ENCODE data around the gene RERE.

RERE gene

GRCh38 chr1:8337776-8338525 is 479.5 kb downstream of the RERE start:
- no peak for DNase-seq

GRCh38 chr1:8335246-8335645 is 482.2 kb downstream of the RERE start:
- no peak for DNase-seq

- no peak for DNase-seq
Observed at GRCh38 chr1:8334106-8334851, 483.2 kb downstream of the RERE start.

DNA sequence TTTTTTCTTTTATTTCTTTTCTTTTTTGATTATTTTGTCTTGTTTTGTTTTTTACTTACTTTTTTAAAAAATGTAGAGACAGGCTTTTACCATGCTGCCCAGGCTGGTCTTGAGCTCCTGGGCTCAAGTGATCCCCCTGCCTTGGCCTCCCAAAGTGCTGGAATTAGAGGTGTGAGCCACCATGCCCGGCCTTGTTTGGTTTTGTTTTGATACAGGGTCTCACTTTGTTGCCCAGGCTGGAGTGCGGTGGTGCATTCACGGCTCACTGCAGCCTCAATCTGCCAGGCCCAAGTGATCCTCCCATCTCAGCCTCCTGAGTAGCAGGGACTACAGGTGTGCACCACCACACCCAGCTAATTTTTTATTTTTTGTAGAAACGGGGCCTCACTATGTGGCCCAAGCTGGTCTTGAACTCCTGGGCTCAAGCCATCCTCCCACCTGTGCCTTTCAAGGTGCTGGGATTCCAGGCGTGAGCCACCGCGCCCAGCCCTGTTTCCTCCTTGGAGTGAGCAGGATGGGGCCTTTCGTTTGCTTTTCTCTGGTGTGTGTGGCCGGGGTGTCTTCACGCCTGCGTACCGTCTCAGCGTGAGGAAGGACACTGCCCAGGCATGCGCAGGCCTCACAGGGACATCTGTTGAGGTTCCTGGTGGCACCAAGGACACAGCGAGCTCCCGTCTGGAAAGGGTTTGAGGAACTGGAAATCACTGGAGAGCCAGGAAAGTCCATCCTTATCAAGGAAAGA is 484.0 kb downstream of the RERE start:
- no peak for DNase-seq

DNA sequence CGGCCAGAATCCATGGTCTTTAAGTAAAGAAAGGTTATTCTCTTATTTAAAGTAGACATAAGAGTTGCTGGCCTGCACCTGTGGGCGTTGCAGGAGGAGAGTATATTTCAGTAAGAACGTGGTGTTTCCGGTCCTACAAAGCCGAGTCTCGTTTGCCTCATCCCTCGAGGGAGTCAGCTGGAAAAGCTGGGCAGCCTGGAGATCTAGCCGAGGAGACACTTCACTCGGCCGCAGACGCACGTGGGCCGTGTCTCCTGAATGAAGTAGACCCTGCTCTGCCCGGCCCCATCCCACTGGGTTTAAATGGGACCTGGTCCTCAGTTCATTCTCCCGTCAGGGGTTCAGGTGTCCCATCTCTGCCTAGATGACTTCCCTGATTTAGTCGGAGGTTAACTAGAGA is 484.6 kb downstream of the RERE start:
- DNase-seq, result no peak

DNA sequence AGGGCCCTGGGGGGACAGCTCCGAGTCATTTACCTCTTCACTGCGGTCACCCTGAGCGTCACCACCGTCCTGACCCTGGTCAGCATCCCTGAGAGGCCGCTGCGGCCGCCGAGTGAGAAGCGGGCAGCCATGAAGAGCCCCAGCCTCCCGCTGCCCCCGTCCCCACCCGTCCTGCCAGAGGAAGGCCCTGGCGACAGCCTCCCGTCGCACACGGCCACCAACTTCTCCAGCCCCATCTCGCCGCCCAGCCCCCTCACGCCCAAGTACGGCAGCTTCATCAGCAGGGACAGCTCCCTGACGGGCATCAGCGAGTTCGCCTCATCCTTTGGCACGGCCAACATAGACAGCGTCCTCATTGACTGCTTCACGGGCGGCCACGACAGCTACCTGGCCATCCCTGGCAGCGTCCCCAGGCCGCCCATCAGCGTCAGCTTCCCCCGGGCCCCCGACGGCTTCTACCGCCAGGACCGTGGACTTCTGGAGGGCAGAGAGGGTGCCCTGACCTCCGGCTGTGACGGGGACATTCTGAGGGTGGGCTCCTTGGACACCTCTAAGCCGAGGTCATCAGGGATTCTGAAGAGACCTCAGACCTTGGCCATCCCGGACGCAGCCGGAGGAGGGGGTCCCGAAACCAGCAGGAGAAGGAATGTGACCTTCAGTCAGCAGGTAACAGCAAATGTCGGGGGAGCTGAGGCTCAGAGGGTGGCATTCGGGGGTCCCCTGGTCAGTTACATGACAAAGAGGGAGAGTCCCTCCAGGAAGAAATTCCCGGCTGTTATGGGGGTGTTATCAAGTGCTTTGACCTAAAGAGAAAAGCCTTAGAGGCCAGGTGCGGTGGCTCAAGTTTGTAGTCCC is 486.9 kb downstream of the RERE start:
- no peak for DNase-seq

GRCh38 chr1:8329858-8330257 is 487.6 kb downstream of the RERE start:
- DNase-seq, result no peak

- DNase-seq, result no peak
Observed at GRCh38 chr1:8329439-8329838, 488.0 kb downstream of the RERE start.

DNA sequence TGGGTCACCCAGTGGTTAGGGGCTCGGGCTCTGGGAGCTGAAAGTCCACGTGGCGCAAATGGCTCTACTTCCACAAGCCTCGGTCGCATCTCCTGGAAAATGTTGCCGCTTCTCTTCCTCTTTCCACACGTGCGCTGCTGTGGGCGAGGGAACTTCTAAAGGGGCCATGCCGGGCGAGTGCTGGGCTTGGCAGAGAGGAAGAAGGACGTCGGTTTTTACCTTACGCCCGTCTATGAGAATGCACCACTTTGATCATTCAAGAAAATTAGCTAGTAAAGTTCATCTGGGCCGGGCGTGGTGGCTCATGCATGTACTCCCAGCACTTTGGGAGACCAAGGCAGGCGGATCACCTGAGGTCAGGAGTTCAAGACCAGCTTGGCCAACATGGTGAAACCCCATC is 489.2 kb downstream of the RERE start:
- DNase-seq, result no peak

- DNase-seq, result no peak
Observed at GRCh38 chr1:8326265-8326664, 491.2 kb downstream of the RERE start.

DNA sequence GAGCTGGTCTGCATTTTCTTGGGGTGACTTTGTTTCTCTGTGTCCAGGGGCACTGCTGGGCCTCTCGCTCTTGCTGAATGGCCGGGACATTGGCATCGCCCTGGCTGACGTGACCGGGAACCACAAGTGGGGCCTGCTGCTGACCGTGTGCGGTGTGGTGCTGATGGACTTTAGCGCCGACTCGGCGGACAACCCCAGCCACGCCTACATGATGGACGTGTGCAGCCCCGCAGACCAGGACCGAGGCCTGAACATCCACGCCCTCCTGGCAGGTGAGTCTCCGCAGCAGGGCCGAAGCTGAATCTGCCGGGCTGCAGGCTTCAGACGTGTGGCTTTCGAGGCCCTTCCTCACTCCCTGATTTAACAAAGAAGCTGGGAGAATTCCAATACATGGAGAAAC is 491.7 kb downstream of the RERE start:
- no peak for DNase-seq

DNA sequence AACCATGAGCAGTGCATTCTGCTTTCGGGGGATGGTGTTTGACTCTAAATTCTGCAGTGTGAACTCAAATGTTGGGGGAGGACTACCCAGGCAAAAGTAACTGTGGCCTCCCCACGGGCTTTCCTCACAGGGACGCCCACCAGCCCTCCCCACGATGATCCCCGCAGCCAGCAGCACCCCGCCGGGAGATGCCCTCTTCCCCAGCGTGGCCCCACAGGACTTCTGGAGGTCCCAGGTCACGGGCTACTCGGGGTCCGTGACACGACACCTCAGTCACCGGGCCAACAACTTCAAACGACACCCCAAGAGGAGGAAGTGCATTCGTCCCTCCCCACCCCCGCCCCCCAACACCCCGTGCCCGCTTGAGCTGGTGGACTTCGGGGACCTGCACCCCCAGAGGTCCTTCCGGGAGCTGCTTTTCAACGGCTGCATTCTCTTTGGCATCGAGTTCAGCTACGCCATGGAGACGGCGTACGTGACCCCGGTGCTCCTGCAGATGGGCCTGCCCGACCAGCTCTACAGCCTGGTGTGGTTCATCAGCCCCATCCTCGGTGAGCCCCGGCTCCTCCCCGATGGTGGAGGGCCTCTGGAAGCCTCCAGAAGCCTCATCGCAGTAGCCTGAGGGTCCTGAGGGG is 493.1 kb downstream of the RERE start:
- no peak for DNase-seq

- DNase-seq, result no peak
Observed at GRCh38 chr1:8323706-8324105, 493.7 kb downstream of the RERE start.

DNA sequence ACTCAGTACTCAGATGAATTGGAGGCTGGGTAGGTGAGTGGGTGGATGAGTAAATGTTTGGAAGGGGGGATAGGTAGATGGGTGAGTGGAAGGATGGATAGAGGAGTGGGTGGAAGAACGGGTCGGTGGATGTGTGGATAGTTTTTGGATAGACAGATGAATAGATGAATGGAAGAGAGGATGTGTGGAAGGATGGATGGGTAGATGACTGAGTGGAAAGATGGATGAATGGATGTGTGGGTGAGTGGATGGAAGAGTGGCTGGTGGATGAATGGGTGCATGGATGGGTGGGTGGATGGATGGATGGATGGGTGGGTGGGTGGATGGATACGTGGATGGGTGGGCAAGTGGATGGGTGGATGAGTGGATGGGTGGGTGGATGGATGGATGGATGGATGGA is 495.8 kb downstream of the RERE start:
- no peak for DNase-seq

DNA sequence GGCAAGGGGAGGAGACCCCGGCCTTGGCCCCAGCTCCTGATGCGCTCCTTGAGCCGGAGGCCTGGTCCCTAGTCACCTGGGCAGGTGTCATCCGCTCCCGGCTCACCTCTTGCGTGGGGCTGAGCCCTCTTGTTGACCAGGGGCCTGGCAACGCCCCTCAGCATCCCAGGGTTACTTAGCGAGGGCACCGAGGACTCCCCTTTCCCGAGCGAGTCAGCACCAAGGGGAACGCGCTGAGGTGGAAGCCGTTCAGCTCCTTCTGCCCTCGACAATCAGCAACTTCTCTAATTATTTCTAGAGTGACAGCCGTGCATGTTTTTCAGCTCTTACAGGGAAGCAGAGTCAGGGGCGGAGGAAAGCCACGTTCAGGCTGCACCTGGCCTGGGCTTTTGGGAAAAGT is 499.0 kb downstream of the RERE start:
- no peak for DNase-seq

DNA sequence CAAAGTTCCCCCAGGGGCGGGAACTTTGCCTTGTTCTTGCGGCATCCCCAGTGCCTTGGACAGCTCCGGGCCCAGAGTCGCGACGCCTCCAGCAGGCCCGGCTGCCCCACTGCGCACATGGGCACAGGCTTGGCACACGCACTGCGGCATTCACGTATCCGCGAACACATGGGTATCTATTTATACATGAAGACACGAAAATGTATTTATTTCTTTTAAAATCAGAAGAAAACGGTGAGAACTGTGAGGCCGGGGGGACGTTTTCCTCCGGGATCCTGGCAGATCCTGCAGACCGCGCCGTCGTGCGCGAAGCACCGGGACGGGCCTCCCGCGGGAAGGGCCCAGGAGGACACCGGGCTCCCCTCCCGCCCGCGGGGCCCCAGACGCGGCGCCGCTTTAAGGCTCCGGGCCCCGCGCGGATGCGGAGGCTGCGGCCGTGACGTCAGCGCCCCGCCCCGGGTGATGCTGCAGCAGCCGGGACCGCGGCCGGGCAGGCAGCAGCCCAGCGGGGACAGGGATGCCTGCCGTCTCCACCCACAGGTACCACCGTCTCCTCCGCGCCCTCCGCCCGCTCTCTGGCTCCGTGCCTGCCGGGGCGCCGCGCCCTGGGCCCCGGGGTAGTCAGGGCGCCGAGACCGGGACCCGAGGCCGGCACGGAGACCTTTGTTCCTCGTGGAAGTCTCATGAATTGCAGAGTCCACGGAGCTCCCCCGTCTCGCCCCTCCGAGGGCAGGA is 499.6 kb downstream of the RERE start, which contains the start of gene SLC45A1:
Gene SLC45A1, plus strand, starts transcription at position 468 of the 735 bp plus-strand sequence. CDS start 6,216 bp downstream, outside the sequence.
- peak; percentile 70 for DNase-seq

DNA sequence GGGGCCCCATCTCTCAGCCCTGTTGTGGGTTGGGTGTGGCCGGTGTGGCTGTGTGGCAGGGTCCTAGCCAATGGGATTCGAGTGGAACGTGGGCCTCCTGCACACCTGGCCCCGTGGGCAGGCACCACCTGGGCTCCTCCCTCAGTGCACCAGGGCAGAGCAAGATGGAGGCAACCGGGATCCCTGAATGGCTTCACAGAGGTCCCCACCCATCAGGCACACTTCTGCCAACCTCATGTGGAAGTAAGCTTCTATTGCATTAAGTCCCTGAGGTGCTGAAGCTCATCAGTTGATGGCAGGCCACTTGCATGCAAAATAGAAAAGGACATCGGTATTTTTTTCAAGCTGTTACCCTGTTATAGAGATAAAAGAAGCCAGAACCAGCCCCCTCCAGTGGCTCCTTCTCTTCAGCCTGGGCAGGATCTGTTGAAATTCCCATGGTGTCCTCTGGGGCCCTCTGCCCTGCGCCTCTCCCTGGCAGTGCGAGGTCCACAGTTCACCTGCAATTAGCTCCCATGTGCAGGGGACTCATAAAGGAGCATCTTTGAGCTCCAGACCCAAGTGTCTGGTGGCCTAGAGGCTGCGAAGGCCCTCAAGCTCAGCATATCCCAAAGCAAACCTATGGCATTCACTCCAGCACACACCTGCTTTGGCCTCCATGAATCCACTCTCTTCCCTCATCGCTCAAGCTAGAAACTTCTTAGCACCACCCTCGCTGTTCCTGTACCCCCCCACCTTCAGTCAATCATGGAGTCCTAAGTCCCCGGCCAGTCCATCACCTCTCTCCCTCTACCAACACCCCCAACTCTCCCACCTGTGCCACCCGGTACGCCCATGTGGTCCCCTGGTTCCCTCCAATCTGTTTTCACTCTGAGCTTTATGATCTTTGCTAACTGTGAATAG is 501.6 kb downstream of the RERE start:
- no peak for DNase-seq

GRCh38 chr1:8314346-8315280 is 502.8 kb downstream of the RERE start:
- peak; percentile 26 for DNase-seq

DNA sequence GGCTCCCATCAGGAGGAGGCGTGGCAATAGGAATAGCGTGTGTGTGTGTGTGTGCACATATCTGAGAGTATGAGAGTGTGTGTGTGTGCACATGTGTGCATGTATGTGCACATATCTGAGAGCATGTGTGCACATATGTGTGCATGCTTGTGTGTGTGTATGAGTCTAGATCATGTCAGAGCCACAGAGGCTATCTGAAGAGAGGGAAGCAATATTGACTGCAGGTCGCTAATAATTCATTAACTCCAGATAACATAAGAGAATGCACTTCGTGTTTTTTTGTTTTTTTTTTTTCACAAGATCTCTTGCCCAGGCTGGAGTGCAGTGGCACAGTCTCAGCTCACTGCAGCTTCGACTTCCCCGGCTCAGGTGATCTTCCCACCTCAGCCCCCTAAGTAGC is 504.2 kb downstream of the RERE start:
- DNase-seq, result no peak
